Suprapubic skin (tissue), 4 donors: Measurements from ENCODE around the gene ENPEP. TPM values are rescaled to one million over a fixed set of nuclear protein-coding genes. Genes with fewer than 3 reads are reported as not detected.

Experiments used
- DNase-seq, 2 donors: peaks; one replicate each; pipeline ENCODE4 v3.0.0-alpha.2; 2019; ENCODE audit warnings: low spot score in 2 of 2
- H3K27ac ChIP-seq: fragments of 200-600 bp; sonication (generic); one replicate; pipeline ENCODE4 v1.5.1; 2019
- H3K27me3 ChIP-seq: fragments of 200-600 bp; sonication (generic); one replicate; pipeline ENCODE4 v1.5.1; 2019
- H3K36me3 ChIP-seq: fragments of 200-600 bp; sonication (generic); one replicate; pipeline ENCODE4 v1.5.1; 2019
- H3K4me1 ChIP-seq: fragments of 200-600 bp; sonication (generic); one replicate; pipeline ENCODE4 v1.5.1; 2019
- H3K4me3 ChIP-seq: fragments of 200-600 bp; sonication (generic); one replicate; pipeline ENCODE4 v1.5.1; 2019; ENCODE audit warnings: mild to moderate bottlenecking
- H3K9me3 ChIP-seq: fragments of 200-600 bp; sonication (generic); one replicate; pipeline ENCODE4 v1.5.1; 2019
- CTCF ChIP-seq, 2 donors: fragments of 200-600 bp in 1 of 2; fragments of 450-650 bp in 1 of 2; sonication (generic) in 1 of 2; IDR thresholded peaks; one replicate each; pipeline ENCODE4 v1.5.1; 2016 to 2019; ENCODE audit warnings: antibody characterized with exemption in 2 of 2, mild to moderate bottlenecking in 1 of 2, moderate library complexity in 1 of 2
- EP300 ChIP-seq: sonication (generic); formaldehyde crosslinking; IDR thresholded peaks from one replicate; pipeline ENCODE4 v1.6.1; 2017; ENCODE audit warnings: antibody characterized with exemption
- POLR2A ChIP-seq, 2 donors: fragments of 450-650 bp; IDR thresholded peaks; one replicate each; pipeline ENCODE4 v1.6.1; 2017; ENCODE audit warnings: antibody characterized with exemption in 2 of 2, mild to moderate bottlenecking in 2 of 2, moderate library complexity in 2 of 2
- POLR2AphosphoS5 ChIP-seq, 3 donors: sonication (generic); formaldehyde crosslinking; IDR thresholded peaks; one replicate each; pipeline ENCODE4 v1.6.1; 2017; ENCODE audit warnings: antibody characterized with exemption in 3 of 3
- WGBS: methylation state at CpG from one replicate; pipeline ENCODE4 v1.1.5; 2018; 5-methylcytosine and 5-hydroxymethylcytosine counted together
- total RNA-seq, 4 donors: library from RNA; depleted of rRNA; stranded (reverse); fragments of >200 nt; gene quantifications; one replicate each; pipeline ENCODE4 v1.1.0, GENCODE V29; 2016

The ENPEP gene
- total RNA-seq, 4 donors from 2014 or later, result 0.91 to 2.5 (median 1.7) TPM

GRCh38 chr4:110609044-110609750 is 133.2 kb downstream of the ENPEP start:
- Histone ChIP-seq H3K27me3 (peaks cover 74% of the 10 kb centered on the region), H3K4me3 (no peak overlapping the region)
- TF ChIP-seq CTCF (IDR thresholded peaks at IDR 0.05) (no peak), POLR2A (IDR thresholded peaks at IDR 0.05) (no peak), EP300 (no peak), POLR2AphosphoS5 (IDR thresholded peaks at IDR 0.05) (no peak)

DNA sequence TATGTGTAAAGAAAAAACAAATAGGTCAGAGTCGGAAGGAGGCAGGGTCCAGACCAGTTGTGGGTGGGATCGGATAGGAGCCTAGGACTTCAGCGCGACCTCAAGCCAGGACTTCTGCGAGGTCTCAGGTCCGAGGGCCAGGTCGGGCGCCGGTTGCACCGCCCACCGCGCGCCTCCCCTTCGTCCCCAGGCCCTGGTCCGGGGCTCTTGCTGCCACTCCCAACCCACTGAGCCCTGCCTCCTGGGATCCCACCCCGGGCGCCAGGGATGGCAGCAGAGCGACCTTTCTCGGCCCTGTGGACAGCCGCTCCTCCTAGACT is 134.6 kb downstream of the ENPEP start:
- Histone ChIP-seq H3K9me3 (no peaks in the 10 kb centered on the region), H3K4me3 (no peak overlapping the region), H3K4me1 (peaks cover 17% of the 10 kb centered on the region), H3K36me3 (no peaks in the 10 kb centered on the region), H3K27ac (no peak overlapping the region), H3K27me3 (peaks cover 84% of the 10 kb centered on the region)
- whole genome bisulfite sequencing, result 47% methylated on average over 13 of the region's 20 CpGs
- DNase-seq, result no peak
- TF ChIP-seq CTCF (IDR thresholded peaks at IDR 0.05) (no peak), EP300 (no peak)

More at GRCh38 chr4:110609044-110609750, 133.2 kb downstream of the ENPEP start:
- H3K36me3 ChIP-seq, result no peaks in the 10 kb centered on the region
- H3K4me1 ChIP-seq, result peaks cover 16% of the 10 kb centered on the region
- no peak for DNase-seq
- no peak overlapping the region for H3K27ac ChIP-seq
- WGBS, result 48% methylated on average over 6 of the region's 6 CpGs
- H3K9me3 ChIP-seq, result no peaks in the 10 kb centered on the region

DNA sequence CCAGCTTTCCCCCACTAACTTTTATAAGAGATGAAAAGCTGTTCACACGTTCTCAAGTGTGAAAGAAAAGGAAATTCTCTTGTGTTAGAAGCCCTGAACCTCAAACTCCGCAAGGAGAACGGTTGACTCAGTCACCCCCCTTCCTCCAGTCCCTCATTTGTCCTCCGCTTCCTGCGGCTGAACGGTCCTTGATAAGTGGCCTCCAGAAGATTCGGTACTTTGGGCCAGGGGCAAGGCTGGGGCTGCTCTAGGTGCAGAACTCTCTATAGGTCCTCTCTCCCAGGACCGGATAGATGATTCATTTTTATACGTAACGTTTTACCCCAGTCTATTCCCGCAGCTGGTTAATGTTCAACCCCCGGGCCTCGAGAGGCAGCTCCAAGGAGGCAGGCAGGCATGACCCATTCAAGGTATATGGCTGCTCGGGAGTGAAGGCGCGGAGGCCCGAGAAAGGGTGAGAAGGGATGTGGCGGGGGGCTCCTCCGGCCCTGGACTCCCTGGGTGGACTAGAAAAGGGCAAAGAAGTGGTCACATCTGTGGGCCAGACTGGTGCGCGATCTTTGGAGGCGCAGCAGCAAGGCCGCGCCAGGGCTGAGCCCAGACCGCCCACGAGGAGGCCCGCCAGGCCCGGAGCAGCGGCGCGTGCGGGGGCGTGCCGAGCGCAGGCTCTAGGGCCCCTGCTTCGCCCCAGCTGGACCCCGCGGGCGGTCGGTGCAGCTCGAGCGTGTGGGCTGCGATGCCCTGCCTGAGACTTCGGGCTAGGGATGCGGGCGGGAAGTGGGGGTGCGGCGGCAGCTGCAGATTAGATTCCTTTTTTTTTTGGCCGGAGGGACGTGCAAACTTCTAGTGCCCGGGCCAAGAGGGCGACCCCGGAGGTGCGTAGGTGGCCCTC is 135.2 kb downstream of the ENPEP start:
- DNase-seq, result no peak
- 12% methylated on average over 54 of the region's 54 CpGs for WGBS
- Histone ChIP-seq H3K36me3 (no peaks in the 10 kb centered on the region), H3K4me1 (peaks cover 22% of the 10 kb centered on the region), H3K27me3 (peaks cover 90% of the 10 kb centered on the region), H3K9me3 (no peaks in the 10 kb centered on the region), H3K27ac (no peak overlapping the region), H3K4me3 (peak overlapping the region; percentile 40)
- TF ChIP-seq POLR2A (IDR thresholded peaks at IDR 0.05) (no peak), POLR2AphosphoS5 (IDR thresholded peaks at IDR 0.05) (no peak)

- H3K4me3 ChIP-seq, result peak overlapping the region; percentile 40
- no peak for DNase-seq
- no peaks in the 10 kb centered on the region for H3K36me3 ChIP-seq
- TF ChIP-seq CTCF (IDR thresholded peaks at IDR 0.05), result no peak
- TF ChIP-seq EP300, result no peak
- TF ChIP-seq POLR2AphosphoS5 (IDR thresholded peaks at IDR 0.05), result no peak
- no peak for TF ChIP-seq POLR2A (IDR thresholded peaks at IDR 0.05)
- peaks cover 97% of the 10 kb centered on the region for H3K27me3 ChIP-seq
- 13% methylated on average over 27 of the region's 30 CpGs for WGBS
- peaks cover 22% of the 10 kb centered on the region for H3K4me1 ChIP-seq
- H3K27ac ChIP-seq, result no peak overlapping the region
- H3K9me3 ChIP-seq, result no peaks in the 10 kb centered on the region
Observed at GRCh38 chr4:110611968-110612447, 136.1 kb downstream of the ENPEP start.

DNA sequence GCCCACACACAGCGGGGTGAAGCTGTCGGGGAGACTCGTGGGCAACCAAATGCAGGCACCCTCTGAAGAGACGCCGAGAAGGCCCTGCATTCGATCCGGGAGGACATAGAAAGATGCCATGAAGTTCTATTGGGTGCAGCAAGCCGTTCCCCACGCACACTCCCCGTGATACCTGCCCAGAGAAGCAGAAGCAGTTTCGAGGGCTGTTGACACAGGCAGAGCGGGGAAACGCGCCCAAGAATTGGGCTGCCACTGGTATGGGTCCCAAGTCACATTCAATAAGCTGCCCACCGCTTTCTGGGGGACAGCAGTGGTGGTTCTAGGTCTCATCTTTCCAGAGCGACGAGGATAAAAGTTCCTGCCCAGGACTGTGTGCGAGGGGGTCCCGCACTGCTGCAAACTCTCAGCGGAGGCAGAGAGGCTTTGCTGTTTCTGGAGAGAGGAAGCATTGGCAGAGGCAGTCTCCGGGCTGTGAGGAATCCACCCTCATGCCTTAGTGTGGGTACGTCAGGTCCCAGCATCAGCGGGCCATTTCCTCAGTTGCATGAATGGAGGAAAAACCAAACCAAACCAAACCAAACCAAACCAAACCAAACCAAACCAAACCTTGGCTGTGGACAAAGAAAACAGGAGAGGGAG is 136.8 kb downstream of the ENPEP start:
- TF ChIP-seq CTCF (IDR thresholded peaks at IDR 0.05) (no peak), POLR2AphosphoS5 (IDR thresholded peaks at IDR 0.05) (no peak), POLR2A (IDR thresholded peaks at IDR 0.05) (no peak), EP300 (no peak)
- Histone ChIP-seq H3K4me1 (peaks cover 22% of the 10 kb centered on the region), H3K4me3 (no peak overlapping the region), H3K27me3 (peaks cover 95% of the 10 kb centered on the region), H3K27ac (no peak overlapping the region), H3K9me3 (no peaks in the 10 kb centered on the region), H3K36me3 (no peaks in the 10 kb centered on the region)
- 48% methylated on average over 23 of the region's 23 CpGs for WGBS
- no peak for DNase-seq
